RWPE1 (cell line): ENCODE data around the gene MICAL3.

ENCODE experiments used
- CTCF ChIA-PET: fragments of 350-600 bp; sonication (Branson Sonifier 250); formaldehyde crosslinking; extraction: SDS; loops from one replicate; lab custom pipeline; 2021; lab: Yijun Ruan, JAX
- POLR2A ChIA-PET: fragments of 400-600 bp; formaldehyde crosslinking; extraction: SDS; loops from one replicate; lab custom pipeline; 2020; ENCODE audit warnings: antibody characterized with exemption; ENCODE audit not compliant: low non-redundant PET; lab: Yijun Ruan, JAX
- DNase-seq: peaks from one replicate; pipeline ENCODE4 v3.0.0; 2012; ENCODE audit warnings: low spot score
- H3K27ac ChIP-seq: fragments of 450-650 bp; 2 replicates; pipeline ENCODE4 v1.5.1; 2017
- CTCF ChIP-seq: fragments of 450-650 bp; conservative IDR thresholded peaks from 2 replicates; pipeline ENCODE4 v1.5.1; 2017; ENCODE audit warnings: low read depth, mild to moderate bottlenecking

Gene MICAL3

GRCh38 chr22:17931400-17931825 lies 92.9 kb downstream of the MICAL3 start:
- ChIA-PET POLR2A (no interaction called here), CTCF (interaction anchor here (0.7 kb wide), 1 partner anchor 19 kb away, joined by 4 read pairs; no protein-coding TSS in a partner anchor)
- no peak for TF ChIP-seq CTCF
- DNase-seq: no peak
- peak overlapping the region; percentile 54 for H3K27ac ChIP-seq

DNA sequence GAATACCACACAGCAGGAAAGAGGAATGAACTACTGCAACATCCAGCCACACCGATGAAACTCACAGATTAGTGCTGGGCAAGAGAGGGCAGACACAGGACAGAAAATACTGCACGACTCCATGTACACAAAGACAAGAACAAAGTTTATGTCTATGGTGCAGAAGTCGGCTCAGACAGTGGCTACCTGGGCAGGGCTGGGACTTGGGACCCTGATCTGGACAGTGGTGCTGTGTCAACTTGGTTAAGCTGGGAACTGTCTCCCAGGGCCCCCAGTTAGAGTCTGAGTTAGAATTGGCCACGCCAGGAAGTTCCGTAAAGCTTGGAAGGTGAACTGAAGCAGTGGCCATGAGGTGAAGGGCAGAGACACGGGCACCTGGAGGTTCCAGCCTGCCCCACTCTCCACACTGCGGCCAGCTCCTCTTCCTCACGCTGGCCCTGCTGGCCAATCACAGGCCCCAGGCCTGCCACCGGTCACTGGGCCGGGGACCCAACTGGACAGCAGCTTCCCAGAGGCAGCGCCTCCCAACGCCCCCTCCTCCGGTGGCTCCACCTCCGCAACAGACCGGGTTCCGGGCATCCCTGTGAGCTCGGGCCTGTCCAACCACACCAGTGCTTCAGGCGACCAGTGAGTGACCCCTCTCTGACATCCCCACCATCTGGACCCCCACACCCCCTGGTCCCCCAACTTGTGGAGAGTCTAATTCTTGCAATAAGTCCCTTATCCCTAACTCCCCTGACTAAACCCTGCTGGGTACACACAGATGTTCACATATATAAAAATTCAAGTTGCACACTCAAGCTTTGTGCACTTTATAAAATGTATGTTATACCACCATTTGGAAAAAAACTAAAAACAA lies 93.7 kb downstream of the MICAL3 start:
- CTCF ChIA-PET: interaction anchor here (0.5 kb wide), 1 partner anchor 1699 kb away, joined by 4 read pairs; no protein-coding TSS in a partner anchor
- POLR2A ChIA-PET: no interaction called here
- no peak for DNase-seq
- TF ChIP-seq CTCF: no peak
- peak overlapping the region; percentile 54 for H3K27ac ChIP-seq

GRCh38 chr22:17929909-17930308 lies 94.5 kb downstream of the MICAL3 start:
- CTCF ChIA-PET: no interaction called here
- TF ChIP-seq CTCF: no peak
- POLR2A ChIA-PET: no interaction called here
- no peak for DNase-seq
- H3K27ac ChIP-seq: no peak overlapping the region

GRCh38 chr22:17928391-17928790 lies 96.0 kb downstream of the MICAL3 start:
- ChIA-PET POLR2A (no interaction called here), CTCF (interaction anchor here (0.6 to 0.7 kb wide), 2 partner anchors 15 to 97 kb away, joined by 4 to 6 read pairs; no protein-coding TSS in a partner anchor)
- H3K27ac ChIP-seq: no peak overlapping the region
- no peak for TF ChIP-seq CTCF
- DNase-seq: no peak

DNA sequence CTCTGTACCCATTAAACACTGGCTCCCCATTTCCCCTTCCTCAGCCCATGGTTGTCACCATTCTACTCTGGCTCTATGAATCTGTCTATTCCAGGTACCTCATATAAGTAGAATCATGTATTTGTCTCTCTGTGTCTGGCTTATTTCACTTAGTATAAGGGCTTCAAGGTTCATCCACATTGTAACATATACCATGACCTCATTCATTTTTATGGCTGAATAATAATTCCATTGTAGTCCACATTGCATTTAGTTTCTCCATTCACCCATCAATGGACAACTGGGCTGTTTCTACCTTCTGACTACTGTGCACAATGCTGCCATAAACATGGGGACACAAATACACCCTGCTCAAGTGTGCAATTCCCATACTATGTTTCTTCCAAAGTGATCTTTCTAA lies 97.3 kb downstream of the MICAL3 start:
- ChIA-PET CTCF (no interaction called here), POLR2A (no interaction called here)
- H3K27ac ChIP-seq: no peak overlapping the region
- TF ChIP-seq CTCF: no peak
- no peak for DNase-seq

- no peak for DNase-seq
- ChIA-PET CTCF (no interaction called here), POLR2A (no interaction called here)
- no peak for TF ChIP-seq CTCF
- H3K27ac ChIP-seq: no peak overlapping the region
These were observed 97.8 kb downstream of the MICAL3 start for GRCh38 chr22:17926516-17926915.
